HCT116 (cell line): ENCODE results near the gene KNOP1. TPM values are rescaled to one million over a fixed set of nuclear protein-coding genes. Genes with fewer than 3 reads are reported as not detected.

Experiments
- ATAC-seq: fragments of 200-7000 bp; cut with Tn5 transposase; 2 replicates; pipeline ENCODE4 v1.9.1; 2020; ENCODE audit warnings: mild to moderate bottlenecking, moderate library complexity
- BruUV-seq: library from RNA; stranded (reverse); fragments of 400-500 nt; replicated peaks from 2 replicates; lab custom pipeline; 2021; lab: Mats Ljungman, UMichigan
- CTCF ChIA-PET: fragments of 300-600 bp; sonication (Branson Sonifier 250); formaldehyde crosslinking; loops from one replicate; lab custom pipeline; 2021; ENCODE audit warnings: antibody characterized with exemption; lab: Charles Lee
- POLR2A ChIA-PET: fragments of 300-600, 350-600 bp; sonication (Branson Sonifier 250); formaldehyde crosslinking; loops from one replicate; lab custom pipeline; 2021; ENCODE audit warnings: antibody characterized with exemption; lab: Charles Lee
- RAD21 ChIA-PET, 2 experiments: fragments of 300-600 bp; sonication (Branson Sonifier 250); formaldehyde crosslinking; loops; one replicate each; lab custom pipeline; 2023; ENCODE audit warnings: low total read pairs in 2 of 2; ENCODE audit not compliant: uncharacterized antibody in 2 of 2, unreplicated experiment in 2 of 2, low non-redundant PET in 1 of 2; lab: Charles Lee
- DNase-seq: peaks from one replicate; pipeline ENCODE4 v3.0.0-alpha.2; 2010; ENCODE audit warnings: low read depth, low spot score
- H2AFZ ChIP-seq: fragments of 200-600 bp; shearing (Covaris generic), sonication (generic); 2 replicates; pipeline ENCODE4 v1.6.1; 2017; ENCODE audit warnings: low read depth, mixed run types, mixed read lengths, antibody characterized with exemption, low read length; ENCODE audit not compliant: poor library complexity, severe bottlenecking
- H3K27ac ChIP-seq: 2 replicates; pipeline ENCODE4 v1.5.1; 2012; ENCODE audit warnings: low read depth, low read length
- H3K27me3 ChIP-seq: fragments of 200-600 bp; sonication (generic); 2 replicates; pipeline ENCODE4 v1.6.1; 2016; ENCODE audit warnings: mixed run types, low read length, mixed read lengths; ENCODE audit not compliant: insufficient read depth
- H3K36me3 ChIP-seq, 2 experiments: fragments of 200-500 bp in 1 of 2; fragments of 200-600 bp in 1 of 2; sonication (Bioruptor generic) in 1 of 2; sonication (generic) in 1 of 2; 2 replicates each; pipeline versions ENCODE4 v1.5.1 to v1.6.1; 2014 to 2016; ENCODE audit warnings: low read length in 2 of 2, inconsistent platforms in 1 of 2, mixed read lengths in 1 of 2, mixed run types in 1 of 2; ENCODE audit not compliant: insufficient read depth in 2 of 2, control insufficient read depth in 1 of 2
- H3K4me1 ChIP-seq, 2 experiments: fragments of 200-600 bp in 1 of 2; sonication (generic) in 1 of 2; 2 replicates each; pipeline versions ENCODE4 v1.5.1 to v1.6.1; 2012 to 2017; ENCODE audit warnings: low read length in 2 of 2, inconsistent platforms in 1 of 2, mild to moderate bottlenecking in 1 of 2, mixed read lengths in 1 of 2, mixed run types in 1 of 2, moderate library complexity in 1 of 2; ENCODE audit not compliant: insufficient read depth in 2 of 2, control insufficient read depth in 1 of 2
- H3K4me2 ChIP-seq: fragments of 200-600 bp; sonication (generic); 2 replicates; pipeline ENCODE4 v1.6.1; 2017; ENCODE audit warnings: mixed run types, low read length, mixed read lengths
- H3K4me3 ChIP-seq, 2 experiments: fragments of 200-600 bp in 1 of 2; sonication (generic) in 1 of 2; replicated peaks in 1 of 2; 2 replicates each; pipeline ENCODE4 v1.5.1; 2011 to 2016; ENCODE audit warnings: low read length in 2 of 2, control low read depth in 1 of 2, low read depth in 1 of 2, mild to moderate bottlenecking in 1 of 2, mixed read lengths in 1 of 2, mixed run types in 1 of 2
- H3K79me2 ChIP-seq: fragments of 200-600 bp; sonication (generic); 2 replicates; pipeline ENCODE4 v1.6.1; 2017; ENCODE audit warnings: mild to moderate bottlenecking, mixed run types, low read length, moderate library complexity, mixed read lengths; ENCODE audit not compliant: insufficient read depth
- H3K9ac ChIP-seq: fragments of 200-600 bp; sonication (generic); 2 replicates; pipeline ENCODE4 v1.6.1; 2016; ENCODE audit warnings: low read length, mixed read lengths
- H3K9me2 ChIP-seq: fragments of 200-600 bp; sonication (generic), shearing (Covaris generic); 2 replicates; pipeline ENCODE4 v1.6.1; 2017; ENCODE audit warnings: mixed run types, mild to moderate bottlenecking, moderate library complexity; ENCODE audit not compliant: insufficient read depth
- H3K9me3 ChIP-seq, 2 experiments: fragments of 200-500 bp in 1 of 2; fragments of 200-600 bp in 1 of 2; sonication (Bioruptor generic) in 1 of 2; sonication (generic) in 1 of 2; 2 replicates each; pipeline ENCODE4 v1.6.1; 2014 to 2017; ENCODE audit warnings: low read length in 2 of 2, mixed read lengths in 2 of 2, inconsistent platforms in 1 of 2, low read depth in 1 of 2, mild to moderate bottlenecking in 1 of 2, mixed run types in 1 of 2, moderate library complexity in 1 of 2; ENCODE audit not compliant: control insufficient read depth in 1 of 2, insufficient read depth in 1 of 2
- H4K20me1 ChIP-seq: fragments of 200-600 bp; sonication (generic), shearing (Covaris generic); 2 replicates; pipeline ENCODE4 v1.6.1; 2017; ENCODE audit warnings: mixed run types, mild to moderate bottlenecking, moderate library complexity; ENCODE audit not compliant: insufficient read depth
- ATF3 ChIP-seq: IDR thresholded peaks from 2 replicates; pipeline ENCODE4 v1.6.1; 2012
- CBX3 ChIP-seq: IDR thresholded peaks from 2 replicates; pipeline ENCODE4 v1.6.1; 2012; ENCODE audit warnings: low read depth
- EZH2phosphoT487 ChIP-seq: fragments of 200-600 bp; IDR thresholded peaks from 2 replicates; pipeline ENCODE4 v1.6.1; 2018; ENCODE audit warnings: antibody characterized with exemption, borderline replicate concordance
- FOSL1 ChIP-seq: IDR thresholded peaks from 2 replicates; pipeline ENCODE4 v1.6.1; 2012; ENCODE audit warnings: low read depth
- MAX ChIP-seq: IDR thresholded peaks from 2 replicates; pipeline ENCODE4 v1.6.1; 2012
- RAD21 ChIP-seq: IDR thresholded peaks from 2 replicates; pipeline ENCODE4 v1.6.1; 2012; ENCODE audit warnings: low read depth, mild to moderate bottlenecking
- REST ChIP-seq: IDR thresholded peaks from 2 replicates; pipeline ENCODE4 v1.6.1; 2012; ENCODE audit warnings: low read depth
- SRF ChIP-seq: IDR thresholded peaks from 2 replicates; pipeline ENCODE4 v1.6.1; 2012; ENCODE audit warnings: low read depth
- YY1 ChIP-seq: IDR thresholded peaks from 2 replicates; pipeline ENCODE4 v1.6.1; 2011; ENCODE audit warnings: low read length, low read depth, moderate library complexity, mild to moderate bottlenecking; ENCODE audit not compliant: insufficient replicate concordance; ENCODE audit errors: extremely low read depth
- ZBTB33 ChIP-seq: IDR thresholded peaks from 2 replicates; pipeline ENCODE4 v1.6.1; 2011; ENCODE audit warnings: mild to moderate bottlenecking, low read length, moderate library complexity; ENCODE audit not compliant: insufficient replicate concordance; ENCODE audit errors: extremely low read depth
- ZNF274 ChIP-seq: fragments of 200-500 bp; sonication (Bioruptor generic); IDR thresholded peaks from 2 replicates; pipeline ENCODE4 v1.6.1; 2014; ENCODE audit warnings: mild to moderate bottlenecking, low read depth, low read length, inconsistent platforms
- intact Hi-C: fragments of 100-400 bp; cut with micrococcal nuclease; formaldehyde crosslinking; loops from 2 replicates; pipeline ENCODE4 v1.10.0; 2022
- total RNA-seq: library from RNA; stranded (reverse); gene quantifications from one replicate; pipeline ENCODE4 v1.2.1, GENCODE V29; 2021; ENCODE audit not compliant: unreplicated experiment

KNOP1 gene
- total RNA-seq, 1 experiment from 2014 or later: 34.6 TPM

- no peak for TF ChIP-seq REST
- no peak for TF ChIP-seq ATF3
- TF ChIP-seq, all 23 proteins: peak for 0
These were observed 39.0 kb upstream of the KNOP1 start (continued) for GRCh38 chr16:19757026-19757425.

- intact Hi-C loops: no loop called here
- Histone ChIP-seq H3K9me3 (no peaks in the 10 kb centered on the region), H3K9ac (no peak overlapping the region), H3K4me1 (no peaks in the 10 kb centered on the region), H3K79me2 (no peaks in the 10 kb centered on the region), H3K4me2 (no peak overlapping the region), H3K27me3 (no peaks in the 10 kb centered on the region), H4K20me1 (no peaks in the 10 kb centered on the region), H3K4me3 (no peak overlapping the region), H2AFZ (no peak overlapping the region), H3K36me3 (no peaks in the 10 kb centered on the region), H3K27ac (no peak overlapping the region), H3K9me2 (no peaks in the 10 kb centered on the region)
- TF ChIP-seq YY1: no peak
- TF ChIP-seq RAD21: no peak
- no peak for TF ChIP-seq ZBTB33
- no peak for TF ChIP-seq MAX
- no peak for TF ChIP-seq ATF3
- TF ChIP-seq ZNF274: no peak
- TF ChIP-seq CBX3: no peak
- TF ChIP-seq SRF: no peak
- no peak for TF ChIP-seq FOSL1
- TF ChIP-seq EZH2phosphoT487: no peak
- ChIA-PET CTCF (no interaction called here), RAD21 (no interaction called here), POLR2A (no interaction called here)
- no peak for ATAC-seq
- BruUV-seq: no TSS peak
- no peak for DNase-seq
These were observed 37.2 kb upstream of the KNOP1 start for GRCh38 chr16:19755268-19755667.
